Measurements from ENCODE around the gene ITLN2.

DNA sequence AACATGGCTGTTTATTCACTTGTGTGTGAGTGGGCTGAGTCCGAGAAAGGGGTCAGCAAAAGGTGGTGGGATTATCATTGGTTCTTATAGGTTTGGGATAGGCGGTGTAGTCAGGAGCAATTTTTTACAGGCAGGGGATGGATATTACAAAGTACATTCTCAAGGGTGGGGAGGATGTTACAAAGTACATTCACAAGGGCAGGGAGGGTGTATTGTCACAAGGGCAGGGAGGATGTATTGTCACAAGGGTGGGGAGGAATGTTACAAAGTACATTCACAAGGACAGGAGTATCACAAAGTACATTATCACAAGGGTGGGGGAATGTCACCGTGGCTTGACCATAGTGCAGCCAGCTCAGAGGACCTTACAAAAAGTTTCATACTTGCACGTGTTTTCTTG lies 31.1 kb upstream of the ITLN2 start:
- TF ChIP-seq POLR2AphosphoS5 (IDR thresholded peaks at IDR 0.05; ENCODE audit: low read depth, low read length) (no peak), POLR2A (IDR thresholded peaks at IDR 0.05; ENCODE audit: low read depth, low read length) (no peak), TAF1 (IDR thresholded peaks at IDR 0.05; ENCODE audit: low read depth, low read length) (no peak)
